GM21447 (cell line): ENCODE results near the gene BIRC6.
"Not testable (repeated sequence)": the region's sequence is repeated elsewhere in the genome, so short reads cannot be mapped to it uniquely, and the experiment has no call there.

Experiments
- ATAC-seq: cut with Tn5 transposase; IDR thresholded peaks from one replicate; pipeline ENCODE4 v1.9.1; 2021; ENCODE audit not compliant: unreplicated experiment

The BIRC6 gene

DNA sequence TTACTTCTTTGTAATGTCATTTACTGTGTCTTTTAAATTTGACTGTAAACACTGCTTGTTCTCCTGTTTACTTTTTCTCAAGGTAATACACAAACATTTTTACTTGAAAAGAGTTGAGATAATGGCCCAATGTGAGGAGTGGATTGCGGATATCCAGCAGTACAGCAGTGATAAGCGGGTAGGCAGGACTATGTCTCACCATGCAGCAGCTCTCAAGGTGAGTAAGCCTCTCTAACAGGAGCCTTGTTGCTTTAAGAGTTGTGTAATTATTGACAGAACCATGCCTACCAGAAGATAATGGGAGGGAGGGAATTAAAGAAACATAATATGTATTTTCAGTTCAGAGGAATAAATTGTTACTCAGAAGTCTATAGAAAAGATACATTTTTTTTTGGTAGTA is 254.5 kb downstream of the BIRC6 start:
- ATAC-seq, result no peak

DNA sequence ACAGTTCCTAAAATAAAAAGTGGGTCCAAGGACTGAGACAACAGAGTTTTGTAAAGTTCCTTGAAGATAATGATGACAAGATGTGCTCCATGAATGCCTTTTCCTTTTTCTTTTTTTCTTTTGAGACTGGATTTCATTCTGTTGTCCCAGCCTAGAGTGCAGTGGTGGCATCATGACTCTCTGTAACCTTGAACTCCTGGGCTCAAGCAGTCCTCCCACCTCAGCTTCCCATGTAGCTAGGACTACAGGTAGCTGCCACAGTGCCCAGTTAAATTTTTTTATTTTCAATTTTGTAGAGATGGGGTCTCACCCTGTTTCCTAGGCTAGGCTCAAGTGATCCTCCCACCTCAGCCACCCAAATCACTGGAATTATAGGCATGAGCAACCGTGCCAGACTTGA is 254.9 kb downstream of the BIRC6 start:
- ATAC-seq, result no peak

DNA sequence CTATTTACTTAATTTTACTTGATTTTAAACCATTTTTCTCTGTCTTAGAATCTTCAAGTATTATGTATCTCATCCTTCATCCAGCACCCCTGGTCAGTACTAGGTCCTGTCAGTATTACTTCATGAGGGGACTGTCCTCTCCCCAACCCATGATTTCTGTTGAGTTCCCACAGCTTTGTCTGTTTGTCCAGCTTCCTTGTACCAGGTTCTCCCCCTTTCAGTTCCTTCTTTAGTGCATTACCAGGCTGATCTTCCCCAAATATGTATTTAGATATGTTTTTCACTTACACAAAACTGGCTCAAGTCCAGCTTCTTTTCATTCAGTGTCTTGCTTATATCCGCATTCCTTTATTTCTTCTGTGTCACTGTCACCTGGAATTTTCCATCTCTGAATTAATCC is 257.3 kb downstream of the BIRC6 start:
- ATAC-seq, result no peak

DNA sequence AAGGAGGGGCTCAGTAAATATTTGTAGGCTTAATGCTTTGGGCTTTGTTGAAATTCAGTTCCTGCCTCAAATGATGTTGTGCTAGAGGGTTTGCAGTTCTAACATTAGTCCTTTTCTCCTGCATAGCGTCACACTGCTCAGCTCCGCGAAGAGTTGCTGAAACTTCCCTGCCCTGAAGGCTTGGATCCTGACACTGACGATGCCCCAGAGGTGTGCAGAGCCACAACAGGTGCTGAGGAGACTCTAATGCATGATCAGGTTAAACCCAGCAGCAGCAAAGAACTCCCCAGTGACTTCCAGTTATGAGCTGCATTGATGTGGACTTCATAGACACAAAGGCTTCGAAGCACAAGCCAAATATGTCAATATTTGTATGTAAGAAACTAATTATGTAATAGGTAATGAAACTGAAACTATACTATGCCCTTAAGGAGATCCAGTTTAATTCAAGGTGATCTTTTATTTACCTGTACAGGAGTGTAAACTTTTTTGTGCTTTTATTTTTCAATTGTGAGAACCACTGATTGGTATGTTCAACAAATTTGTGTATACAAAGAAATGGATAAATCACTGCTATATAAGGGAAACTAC is 260.9 kb downstream of the BIRC6 start:
- no peak for ATAC-seq

DNA sequence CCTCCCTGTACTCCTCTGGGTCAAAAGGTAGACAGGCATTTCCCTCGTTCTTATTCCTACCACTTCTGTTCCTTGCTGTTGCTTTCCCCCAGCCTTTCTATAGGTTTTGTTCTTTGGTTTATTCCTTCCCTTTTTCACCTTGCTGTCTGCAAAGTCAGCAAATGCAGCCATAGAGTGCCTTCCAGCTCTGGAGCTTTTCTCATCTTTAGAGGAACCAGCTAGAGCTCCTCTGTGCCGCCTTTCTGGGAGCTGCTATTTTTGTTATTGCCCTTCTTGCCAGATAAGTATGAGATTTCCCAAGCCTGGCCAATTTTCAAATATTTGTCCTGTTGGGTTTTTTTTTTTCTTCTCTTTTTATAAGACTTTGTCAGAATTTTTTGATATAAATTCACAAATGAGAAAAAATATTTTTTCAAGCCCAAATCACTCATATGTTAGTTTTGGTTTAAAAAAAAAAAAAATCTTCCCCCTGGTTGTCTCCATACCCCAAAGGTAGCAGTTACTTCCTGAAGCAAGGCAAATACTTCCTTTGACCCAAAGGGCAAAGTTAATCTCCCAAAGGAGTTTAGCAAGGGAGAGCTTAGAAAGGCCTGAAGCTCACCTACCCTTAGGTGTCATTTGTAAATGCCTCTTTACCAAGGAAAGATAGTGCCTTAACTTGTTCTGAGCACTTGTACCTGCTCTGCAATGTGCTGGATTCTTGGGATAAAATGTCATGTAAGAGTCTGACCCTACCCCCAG is 265.9 kb downstream of the BIRC6 start:
- no peak for ATAC-seq

DNA sequence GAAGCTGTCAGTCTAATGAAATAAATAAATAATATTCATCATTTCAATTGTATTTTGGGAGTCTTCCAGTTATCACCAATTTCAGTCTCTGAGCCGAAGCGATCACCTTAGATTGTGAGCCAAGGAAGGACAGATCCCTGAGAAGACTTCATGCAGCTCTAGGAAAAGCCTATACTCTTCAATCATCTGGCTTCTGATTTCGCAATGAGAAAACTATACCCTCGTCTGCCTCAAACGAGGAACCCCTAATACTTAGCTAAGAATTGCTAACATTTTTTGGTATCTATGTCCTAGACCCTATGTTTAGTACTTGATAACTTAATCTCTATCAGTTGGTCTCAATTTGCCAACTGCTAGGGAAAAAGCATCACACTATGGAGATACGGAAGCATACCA is 266.5 kb downstream of the BIRC6 start:
- ATAC-seq, result no peak

DNA sequence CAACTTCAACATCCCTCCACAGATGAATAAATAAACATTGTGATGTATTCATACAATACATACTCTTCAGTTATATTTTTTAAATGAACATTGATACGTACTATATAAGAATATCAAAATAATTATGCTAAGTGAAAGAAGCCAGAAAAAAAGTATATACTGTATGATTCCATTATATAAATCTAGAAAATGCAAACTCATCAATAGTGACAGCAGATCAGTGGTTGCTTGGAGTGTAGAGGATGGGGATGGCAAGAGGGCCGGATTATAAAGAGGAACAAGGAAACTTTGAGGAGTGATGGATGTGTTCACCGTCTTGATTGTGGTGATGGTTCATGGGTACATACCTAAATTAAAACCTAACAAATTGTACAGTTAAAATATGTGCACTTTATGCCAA is 268.0 kb downstream of the BIRC6 start:
- ATAC-seq, result no peak

DNA sequence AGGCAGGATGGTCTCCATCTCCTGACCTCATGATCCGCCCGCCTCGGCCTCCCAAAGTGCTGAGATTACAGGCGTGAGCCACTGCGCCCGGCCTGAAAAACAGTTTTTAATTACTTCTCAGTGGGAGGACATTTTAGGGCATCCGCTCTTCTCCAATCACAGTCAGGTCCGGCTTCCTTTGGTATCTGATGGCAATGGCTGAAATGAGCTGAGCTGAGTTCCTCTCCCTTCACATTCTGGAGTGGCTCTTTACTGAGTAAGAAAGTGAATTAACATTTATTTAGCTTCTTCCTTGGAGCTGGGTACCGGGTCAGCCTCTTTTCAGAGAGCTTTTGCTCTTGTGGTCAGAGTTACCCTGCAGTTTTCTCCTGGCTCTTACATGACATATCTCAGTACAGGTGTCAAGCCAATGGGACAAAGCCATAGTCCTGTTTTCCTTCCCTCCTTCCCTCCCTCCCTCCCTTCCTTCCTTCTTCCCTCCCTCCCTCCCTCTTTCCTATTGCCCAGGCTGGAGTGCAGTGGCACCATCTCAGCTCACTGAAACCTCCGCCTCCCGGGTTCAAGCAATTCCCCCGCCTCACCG is 269.9 kb downstream of the BIRC6 start:
- ATAC-seq, result no peak

DNA sequence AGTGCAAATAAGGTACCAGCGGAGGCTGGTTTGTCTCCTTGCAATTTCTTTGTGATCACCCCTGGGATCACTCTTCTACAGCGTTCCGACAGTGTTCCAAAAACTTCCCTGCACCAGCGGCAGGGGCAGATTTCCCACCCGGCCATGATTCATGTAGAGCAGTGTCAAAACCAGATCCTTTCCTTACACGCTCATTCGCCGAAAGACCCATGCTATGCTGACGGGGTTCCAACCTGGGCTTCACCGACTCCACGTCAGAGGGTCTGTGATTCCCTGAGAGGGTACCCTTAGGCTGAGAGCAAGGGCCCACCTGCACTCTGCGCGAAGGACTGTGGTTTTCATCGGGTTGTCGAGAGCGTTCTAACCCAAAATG is 270.6 kb downstream of the BIRC6 start:
- ATAC-seq, result peak; percentile 30

DNA sequence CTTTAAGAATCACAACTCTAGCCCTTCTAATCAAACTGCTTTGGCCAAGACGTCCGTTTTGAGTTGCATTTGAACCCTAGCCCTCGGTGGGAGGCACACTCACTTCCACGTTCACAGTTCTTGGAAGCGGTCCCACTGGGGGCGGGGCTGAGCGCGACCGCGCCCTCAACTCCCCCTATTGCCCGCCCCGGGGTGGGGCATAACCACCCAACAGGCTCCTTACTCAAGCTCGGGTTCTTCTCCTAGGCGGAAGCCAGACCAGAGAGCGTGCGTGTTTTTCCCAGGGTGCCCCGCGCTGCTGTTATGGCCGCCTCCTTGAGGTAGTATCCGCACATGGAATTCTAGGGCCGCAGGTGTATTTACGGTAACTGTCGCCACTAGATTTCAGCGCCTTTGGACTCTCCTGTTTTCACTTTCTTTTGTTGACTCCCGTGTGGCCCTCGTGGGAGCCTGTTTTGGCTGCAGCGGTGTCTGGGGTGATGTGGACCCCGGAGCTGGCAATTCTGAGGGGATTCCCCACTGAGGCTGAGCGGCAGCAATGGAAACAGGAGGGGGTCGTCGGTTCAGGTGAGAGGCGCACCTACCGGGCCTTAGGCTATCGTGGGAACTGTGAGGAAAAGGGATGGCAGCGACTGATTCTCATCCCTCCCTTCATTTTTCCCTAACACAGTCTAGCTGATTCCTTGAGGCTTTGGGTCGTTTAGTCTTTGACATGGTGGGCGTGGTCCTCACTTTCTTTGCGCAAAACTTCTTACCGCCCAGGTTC is 271.2 kb downstream of the BIRC6 start, which contains the start of gene TTC27:
TTC27 (plus strand) TSS at position 237 of the 766 bp plus-strand sequence; CDS start at position 480, 243 bp downstream.
- peak; percentile 99 for ATAC-seq

DNA sequence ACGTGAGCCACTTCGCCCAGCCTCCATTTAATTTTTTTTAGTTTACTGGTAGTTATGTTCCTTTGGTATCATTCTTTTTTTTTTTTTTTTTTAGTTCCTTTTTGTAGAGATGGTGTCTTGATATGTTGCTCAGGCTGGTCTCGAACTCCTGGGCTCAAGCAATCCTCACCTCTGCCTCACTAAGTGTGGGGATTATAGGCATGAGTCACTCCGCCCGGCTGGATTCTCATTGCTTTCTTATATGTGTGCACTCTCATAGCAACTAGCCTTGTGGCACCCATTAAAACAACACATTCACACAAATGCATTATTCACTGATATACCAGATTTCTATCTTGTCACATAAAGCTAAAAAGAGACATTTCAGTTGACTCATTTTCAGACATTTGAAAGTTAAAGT is 275.3 kb downstream of the BIRC6 start:
- no peak for ATAC-seq

DNA sequence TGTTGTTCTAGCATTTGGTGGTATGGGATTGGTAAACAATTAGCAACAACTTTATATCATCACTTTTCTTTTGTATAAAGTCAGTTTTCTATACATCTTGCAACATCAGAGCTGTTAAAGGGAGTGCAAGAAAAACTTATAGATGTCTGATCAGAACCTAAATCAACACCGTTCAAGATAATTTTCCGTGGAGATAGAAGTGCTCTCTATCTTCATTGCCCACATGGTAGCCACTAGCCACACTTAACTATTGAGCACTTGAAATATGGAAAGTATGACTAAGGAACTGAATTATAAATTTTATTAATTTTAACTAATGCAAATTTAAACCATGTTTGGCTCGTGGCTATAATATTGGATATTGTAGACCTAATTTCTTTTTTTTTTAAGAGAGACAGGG is 276.2 kb downstream of the BIRC6 start:
- no peak for ATAC-seq

DNA sequence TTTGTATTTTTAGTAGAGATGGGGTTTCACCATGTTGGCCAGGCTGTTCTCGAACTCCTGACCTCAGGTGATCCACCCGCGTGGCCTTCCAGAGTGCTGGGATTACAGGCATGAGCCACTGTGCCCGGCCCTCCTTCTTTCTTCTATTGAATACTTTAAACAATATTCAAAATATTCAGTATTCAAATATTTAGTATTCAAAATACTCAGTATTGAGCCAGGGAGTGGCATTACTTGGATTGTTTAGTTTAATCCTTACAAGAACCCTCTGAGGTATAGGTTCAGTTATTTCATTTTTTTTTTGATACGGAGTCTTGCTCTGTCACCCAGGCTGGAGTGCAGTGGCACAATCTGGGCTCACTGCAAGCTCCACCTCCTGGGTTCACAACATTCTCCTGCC is 281.7 kb downstream of the BIRC6 start:
- not testable (repeated sequence) for ATAC-seq

DNA sequence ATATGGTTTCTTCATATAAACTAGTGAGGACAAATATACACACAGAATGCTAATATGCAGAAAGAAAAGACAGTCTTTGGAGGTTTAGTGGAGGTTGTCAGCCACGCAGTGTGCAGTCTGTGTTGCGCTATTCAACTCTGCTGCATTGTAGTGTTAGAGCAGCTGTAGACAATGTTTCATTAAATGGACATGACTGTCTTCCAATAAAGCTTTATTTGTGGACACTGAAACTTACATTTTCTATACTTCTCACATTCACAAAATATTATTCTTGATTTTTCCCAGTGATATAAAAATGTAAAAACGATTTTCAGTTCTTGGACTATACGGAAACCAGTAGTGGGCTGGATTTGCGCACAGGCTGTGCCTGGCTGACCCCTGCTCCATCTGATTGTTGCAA is 284.4 kb downstream of the BIRC6 start:
- ATAC-seq, result no peak

DNA sequence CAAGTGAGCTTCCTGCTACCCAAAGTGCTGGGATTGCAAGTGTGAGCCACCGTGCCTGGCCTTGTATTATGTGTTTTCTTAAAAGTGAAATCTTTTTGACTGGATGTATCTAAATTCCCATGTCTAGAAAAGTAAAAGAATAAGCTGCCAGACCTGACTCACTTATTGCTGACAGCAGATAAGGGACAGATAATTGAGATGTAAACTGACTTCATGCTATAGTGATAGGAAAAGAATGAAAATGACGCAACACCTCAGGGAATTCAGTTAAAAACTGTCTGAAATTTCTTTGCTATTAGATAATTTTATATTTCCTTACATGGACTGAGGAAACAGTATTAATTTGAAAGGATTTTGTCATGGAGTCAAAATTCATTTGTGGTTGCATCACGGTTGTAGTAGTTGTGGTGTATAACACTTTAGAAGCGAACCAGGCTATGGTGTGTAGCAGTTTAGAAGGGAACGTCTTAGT is 290.4 kb downstream of the BIRC6 start:
- ATAC-seq, result no peak

DNA sequence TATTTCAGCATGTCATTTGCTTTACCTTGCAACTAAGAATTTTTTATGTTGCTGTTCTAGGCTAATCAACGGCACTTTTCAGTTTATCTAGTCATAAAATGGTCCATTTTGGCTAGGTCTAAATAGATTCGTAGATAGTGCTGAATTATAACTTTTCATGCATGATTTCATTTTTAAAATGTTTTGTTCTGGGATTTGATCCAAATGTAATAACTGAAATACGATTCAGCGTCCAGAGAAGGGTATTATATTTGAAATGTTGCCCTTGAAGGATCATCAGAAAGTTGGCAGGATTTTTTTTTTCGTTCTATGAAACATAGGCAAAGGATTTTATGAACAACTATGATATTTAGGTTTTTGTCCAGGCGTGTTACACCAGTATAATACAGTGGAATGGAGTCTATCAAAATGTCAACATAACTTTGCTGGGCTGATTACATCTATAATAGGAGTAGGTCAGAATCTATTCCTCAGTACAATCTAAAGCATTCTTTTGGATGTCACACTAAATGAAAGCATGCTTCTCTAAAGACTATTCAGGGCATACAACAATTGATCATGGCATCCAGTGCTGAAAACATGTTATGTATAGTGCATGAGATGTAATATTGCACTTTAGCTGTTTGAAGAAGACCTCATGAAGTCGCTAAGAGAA is 295.9 kb downstream of the BIRC6 start:
- no peak for ATAC-seq

DNA sequence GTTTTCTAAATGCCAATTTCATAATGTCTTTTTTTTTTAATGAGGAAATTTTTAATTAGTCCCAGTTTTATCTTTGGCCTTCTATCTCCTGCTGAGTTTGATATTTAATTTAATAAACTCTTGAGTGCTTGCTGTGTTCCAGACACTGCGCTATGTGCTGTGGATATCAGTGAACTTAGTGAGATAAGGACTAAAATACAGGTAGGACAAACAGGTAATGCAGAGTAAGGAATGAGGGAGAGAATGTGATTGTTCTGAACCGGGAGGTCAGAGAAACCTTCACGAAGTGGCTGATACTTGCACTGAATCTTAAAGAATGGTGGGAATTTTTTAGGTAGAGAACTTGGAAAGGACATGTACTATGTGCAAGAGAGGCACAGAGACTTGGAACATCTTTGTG is 299.2 kb downstream of the BIRC6 start:
- ATAC-seq, result no peak

DNA sequence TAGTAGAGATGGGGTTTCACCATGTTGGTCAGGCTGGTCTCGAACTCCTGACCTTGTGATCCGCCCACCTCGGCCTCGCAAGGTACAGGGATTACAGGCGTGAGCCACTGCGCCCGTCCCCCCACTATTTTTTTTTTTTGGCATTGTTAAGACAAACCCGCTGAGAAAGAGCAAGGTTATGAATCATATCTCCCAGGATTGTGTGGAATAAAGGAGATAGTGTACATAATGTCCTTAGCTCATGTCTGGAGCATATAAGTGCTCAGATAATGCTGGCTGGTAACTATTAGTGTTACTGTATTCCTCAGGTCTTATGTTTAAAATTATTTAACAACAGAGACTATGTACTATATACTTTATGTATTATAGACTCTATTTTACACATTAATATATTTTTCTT is 307.0 kb downstream of the BIRC6 start:
- no peak for ATAC-seq

DNA sequence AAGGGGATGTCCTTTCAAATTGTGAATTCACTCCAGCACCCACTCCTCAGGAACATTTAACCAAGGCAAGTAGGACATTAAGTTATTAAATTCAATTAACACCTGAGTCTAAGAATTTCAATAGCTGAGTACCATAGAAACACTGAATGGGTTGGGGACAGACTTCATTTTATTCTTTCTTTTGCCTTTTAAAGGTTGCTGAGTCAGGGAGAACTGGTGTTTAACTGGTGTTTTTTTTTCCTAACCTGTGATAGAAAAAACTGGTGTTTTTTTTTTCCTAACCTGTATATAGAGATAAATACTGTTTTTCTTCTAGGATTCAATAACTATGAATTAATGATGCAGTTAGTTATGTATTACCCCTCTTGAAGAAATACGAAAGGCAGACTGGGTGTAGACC is 309.9 kb downstream of the BIRC6 start:
- no peak for ATAC-seq

DNA sequence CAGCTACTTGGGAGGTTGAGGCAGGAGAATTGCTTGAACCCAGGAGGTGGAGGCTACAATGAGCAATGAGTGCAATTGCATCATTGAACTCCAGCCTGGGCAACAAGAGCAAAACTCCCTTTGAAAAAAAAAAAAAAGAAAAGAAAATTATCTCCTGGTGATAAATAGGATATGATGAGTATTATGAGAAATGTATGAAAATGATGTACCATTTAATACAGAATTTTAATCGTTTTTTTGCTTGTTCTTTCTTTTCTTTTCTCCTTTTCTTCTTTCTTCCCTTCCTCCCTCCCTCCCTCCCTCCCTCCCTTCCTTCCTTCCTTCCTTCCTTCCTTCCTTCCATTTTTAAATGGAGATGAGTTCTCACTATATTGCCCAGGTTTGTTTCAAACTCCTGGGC is 311.4 kb downstream of the BIRC6 start:
- ATAC-seq, result no peak
